Measurements from ENCODE around the gene FBN3.
"Not testable (repeated sequence)": the region's sequence is repeated elsewhere in the genome, so short reads cannot be mapped to it uniquely, and the experiment has no call there.

Gene FBN3

DNA sequence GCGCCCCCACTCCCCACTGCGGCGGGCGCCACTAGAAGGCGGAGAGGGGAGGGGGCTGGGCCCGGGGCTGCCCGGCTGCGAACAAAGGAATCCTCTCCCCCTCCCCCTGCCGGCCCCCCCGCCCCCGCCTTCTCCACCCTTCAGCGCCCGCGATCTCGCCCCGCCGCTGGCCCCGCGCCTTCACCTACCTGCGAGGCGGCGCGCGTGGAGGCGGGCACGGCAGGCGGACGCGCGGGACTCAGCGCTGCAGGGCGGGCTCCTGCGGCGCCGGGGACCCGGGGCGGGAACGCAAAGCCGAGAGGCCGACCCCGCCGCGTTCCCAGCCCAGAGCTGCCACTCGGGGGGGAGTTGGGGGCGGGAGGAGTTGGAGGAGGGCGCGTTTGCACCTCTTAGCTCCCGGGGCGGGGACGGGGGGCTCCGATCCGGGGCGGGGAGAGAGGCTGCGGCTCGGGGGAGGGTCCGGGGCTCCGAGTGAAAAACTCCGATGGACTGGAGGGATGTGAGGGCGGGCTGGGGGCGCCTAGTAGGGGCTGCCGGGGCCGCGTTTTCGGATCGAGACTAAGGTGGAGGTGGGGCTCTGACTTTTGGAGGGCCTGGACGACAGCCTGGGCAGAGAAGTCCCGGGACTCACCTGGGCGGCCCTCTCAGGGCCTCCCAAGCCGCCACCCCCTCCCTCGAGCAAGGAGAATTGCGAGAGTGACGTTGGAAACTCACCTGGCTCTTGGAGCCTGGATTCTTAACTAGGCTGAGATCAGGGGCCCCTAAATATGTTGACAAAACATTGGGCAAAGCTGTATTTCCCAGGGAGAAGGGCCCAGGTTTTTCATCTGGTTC lies at the start of gene FBN3:
Gene FBN3, minus strand, starts transcription at position 332 of the 834 bp plus-strand sequence. CDS start 2,112 bp downstream, outside the sequence.
- no peak for FAIRE-seq

DNA sequence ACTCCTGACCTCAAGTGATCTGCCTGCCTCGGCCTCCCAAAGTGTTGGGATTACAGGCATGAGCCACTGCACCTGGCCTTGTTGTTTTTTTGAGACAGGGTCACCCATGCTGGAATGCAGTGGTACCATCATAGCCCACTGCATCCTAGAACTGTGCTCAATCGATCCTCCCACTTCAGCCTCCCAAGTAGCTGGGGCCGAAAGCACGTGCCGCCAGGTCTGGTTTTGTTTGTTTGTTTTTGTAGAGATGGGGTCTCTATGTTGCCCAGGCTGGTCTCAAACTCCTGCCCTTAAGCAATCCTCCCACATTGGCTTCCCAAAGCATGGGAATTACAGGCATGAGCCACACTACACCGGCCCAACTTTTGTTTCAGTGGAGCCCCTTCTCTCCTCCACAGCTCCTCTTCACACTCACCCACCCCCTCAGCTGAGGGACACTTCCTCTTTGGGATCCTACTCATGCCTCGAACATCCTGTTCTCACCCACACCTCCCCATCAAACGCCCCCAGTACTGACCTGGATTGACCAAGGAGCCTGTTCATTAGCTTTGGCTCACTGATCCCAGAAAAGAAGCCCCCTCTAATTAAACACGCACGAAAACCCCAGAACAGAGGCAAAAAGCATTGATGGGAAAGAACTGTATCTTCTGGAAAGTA lies 47.0 kb upstream of the FBN3 start:
- FAIRE-seq = no peak

DNA sequence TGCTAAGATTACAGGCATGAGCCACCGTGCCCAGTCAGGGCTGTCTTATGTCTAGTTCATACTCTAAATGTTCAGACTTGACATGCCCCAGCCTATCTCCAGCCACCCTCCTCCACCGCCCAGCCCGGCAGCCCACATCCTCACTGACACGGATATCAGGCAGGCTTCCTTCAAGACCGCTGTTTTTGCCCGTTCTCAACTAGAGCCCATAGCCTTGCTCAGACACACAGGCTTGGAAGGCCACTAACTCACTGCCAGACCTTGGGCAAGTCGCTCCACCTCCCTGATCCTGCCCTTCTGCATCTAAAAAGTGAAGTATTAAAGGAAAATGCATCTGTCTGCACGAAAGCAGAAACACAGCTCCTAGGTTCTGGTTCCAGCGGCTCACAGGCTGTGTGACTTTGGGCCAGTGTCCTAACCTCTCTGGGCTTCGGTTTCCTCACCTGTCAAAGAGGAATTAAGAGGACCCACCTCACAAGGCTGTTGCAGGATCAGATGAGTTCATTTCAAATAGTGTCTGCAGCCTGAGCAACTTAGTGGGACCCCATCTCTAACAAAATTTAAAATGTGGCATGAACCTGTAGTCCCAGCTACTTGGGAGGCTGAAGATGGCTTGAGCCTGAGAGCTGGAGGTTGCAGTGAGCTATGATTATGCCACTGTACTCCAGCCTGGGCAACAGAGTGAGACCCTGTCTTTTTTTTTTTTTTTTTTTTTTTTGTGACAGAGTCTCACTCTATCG lies 45.3 kb upstream of the FBN3 start:
- FAIRE-seq = no peak

DNA sequence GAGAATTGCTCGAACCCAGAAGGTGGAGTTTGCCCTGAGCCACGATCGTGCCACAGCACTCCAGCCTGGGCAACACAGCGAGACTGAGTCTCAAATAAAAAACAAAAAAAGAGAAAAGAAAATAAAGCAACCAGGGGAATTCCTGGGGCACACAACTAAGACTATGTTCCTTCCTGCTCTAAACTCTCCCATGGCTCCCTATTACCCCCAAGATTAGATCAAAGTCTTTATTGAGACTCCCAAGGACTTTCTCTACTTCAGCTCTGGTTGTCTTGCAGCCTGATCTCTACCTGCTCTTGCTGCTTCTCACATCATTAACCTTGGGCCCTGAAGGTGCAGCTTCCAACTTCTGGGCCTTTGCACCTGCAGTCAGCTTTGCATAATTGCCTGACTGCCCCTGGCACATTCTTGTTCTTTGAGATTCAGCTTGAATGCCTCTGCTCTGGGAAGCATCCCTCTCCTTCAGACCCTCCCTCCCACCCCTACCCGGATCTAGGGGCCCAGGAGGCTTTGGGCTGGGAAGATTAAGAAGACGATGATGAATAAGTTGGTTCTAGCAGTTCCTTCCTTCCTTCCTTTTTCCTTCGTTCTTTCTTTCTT lies 42.9 kb upstream of the FBN3 start:
- FAIRE-seq = no peak

DNA sequence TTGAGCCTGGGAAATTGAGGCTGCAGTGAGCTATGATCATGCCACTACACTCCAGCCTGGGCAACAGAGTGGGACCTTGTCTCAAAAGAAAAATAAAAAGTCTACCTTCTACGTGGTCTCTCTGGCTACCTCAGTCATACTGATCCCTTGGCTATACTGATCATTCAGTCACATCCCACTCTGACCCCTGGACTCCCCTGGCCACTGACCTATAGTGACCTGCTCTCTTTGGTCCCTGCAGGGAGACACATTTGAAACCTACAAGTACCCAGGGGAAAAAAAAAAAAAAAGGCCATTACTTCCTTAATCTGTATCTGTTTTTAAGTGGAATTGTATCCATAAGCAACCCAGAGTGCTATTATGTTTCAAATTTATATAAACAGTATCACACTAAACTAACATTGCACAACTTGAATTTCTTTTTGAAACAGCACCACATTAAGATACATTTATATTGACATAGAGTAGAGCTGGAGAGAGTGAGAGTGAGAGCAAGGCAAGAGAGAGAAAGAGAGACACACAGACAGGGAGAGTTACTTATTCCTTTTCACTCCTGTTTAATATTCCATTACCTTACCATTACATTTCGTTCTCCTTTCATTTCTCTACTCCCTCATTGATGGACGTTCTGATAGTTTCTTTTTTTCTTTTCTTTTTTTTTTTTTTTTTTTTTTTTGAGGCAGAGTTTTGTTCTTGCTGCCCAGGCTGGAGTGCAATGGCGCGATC lies 36.1 kb upstream of the FBN3 start:
- no peak for FAIRE-seq

DNA sequence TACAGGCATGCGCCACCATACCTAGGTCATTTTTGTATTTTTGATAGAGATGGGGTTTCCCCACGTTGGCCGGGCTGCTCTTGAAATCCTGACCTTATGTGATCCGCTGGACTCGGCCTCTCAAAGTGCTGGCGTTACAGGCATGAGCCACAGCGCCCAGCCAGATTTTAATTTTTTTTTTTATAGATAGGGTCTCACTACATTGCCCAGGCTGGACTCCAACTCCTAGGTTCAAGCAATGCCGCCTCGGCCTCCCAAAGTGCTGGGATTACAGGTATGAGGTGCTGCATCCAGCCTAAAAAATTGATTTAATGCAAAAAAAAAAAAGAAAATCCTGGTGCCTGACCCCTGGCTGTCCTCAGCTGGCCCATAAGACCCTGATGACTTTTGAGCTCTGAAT lies 34.9 kb upstream of the FBN3 start:
- FAIRE-seq = no peak

DNA sequence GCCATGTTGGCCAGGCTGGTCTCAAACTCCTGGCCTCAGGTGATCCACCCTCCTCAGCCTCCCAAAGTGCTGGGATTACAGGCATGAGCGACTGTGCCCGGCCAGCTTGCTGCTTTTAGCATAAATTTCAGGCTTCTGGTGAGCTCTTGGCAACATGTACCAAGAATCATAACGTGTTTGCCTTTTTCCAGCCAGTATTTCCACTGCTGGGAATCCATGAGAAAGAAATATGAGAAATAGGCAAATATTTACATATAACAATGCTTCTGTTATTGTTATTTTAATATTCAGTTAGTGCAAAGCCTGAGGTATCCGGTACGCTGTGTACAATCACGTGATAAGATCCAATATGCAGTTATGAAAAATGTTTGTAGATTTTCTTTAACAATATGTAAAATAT lies 30.6 kb upstream of the FBN3 start:
- FAIRE-seq = no peak

DNA sequence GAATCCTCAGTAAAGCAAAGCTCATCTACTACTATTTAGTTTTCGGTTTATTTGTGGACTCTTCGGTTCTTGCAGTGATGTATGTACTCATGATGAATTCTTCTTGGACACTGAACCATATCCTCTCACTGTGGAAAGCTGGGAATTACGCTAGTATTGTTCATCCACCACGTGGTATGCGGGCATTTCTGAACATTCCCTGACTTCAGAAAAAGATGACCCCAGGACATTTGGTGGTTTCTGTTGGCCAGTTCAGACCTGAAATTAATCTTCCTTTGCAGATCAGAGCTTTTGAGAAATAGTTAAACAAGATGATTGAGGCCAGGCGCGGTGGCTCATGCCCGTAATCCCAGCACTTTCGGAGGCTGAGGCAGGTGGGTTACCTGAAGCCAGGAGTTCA lies 25.3 kb upstream of the FBN3 start:
- no peak for FAIRE-seq

DNA sequence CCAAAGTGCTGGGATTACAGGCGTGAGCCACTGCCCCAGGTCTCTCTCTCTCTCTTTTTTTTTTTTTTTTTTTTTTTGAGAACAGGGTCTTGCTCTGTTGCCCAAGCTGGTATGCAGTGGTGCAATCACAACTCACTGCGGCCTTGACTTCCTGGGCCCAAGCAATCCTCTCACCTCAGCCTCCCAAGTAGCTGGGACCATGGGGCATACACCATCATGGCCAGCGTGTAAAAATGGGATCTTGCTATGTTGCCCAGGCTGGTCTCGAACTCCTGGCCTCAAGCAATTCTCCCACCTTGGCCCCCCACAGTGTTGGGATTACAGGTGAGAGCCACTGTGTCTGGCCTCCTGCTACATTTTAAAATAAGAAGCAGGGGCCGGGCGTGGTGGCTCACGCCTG lies 19.1 kb upstream of the FBN3 start:
- no peak for FAIRE-seq

DNA sequence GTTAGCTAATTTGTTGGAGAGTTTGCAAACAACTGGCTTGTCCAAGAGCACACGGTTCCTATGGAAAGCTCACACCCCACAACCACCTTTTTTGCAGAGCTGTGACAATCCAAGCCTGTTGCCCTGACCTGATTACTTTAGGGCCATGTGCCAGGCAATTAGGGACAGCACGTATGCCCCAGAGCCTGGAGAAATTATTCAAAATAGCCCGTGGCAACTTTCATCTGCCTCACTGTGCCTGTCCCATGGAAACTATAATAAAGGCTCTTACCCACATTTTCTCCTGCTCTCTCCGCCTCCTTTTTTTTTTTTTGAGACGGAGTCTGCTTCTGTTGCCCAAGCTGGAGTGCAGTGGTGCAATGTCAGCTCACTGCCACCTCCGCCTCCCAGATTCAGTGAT lies 18.6 kb upstream of the FBN3 start:
- FAIRE-seq = no peak

DNA sequence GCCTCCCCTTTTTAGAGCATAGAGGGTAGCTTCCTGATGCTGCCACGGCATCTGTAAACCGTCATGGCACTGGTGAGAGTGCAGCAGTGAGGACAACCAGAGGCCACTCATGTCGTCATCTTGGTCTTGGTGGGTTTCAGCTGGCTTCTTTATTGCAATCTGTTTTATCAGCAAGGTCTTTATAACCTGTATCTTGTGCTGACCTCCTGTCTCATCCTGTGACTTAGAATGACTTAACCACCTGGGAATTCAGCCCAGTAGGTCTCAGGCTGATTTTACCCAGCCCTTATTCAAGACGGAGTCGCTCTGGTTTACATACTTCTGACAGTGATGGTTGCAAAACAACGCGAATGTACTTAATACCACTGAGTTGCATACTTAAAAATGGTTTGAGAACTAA lies 14.4 kb upstream of the FBN3 start:
- FAIRE-seq = no peak

DNA sequence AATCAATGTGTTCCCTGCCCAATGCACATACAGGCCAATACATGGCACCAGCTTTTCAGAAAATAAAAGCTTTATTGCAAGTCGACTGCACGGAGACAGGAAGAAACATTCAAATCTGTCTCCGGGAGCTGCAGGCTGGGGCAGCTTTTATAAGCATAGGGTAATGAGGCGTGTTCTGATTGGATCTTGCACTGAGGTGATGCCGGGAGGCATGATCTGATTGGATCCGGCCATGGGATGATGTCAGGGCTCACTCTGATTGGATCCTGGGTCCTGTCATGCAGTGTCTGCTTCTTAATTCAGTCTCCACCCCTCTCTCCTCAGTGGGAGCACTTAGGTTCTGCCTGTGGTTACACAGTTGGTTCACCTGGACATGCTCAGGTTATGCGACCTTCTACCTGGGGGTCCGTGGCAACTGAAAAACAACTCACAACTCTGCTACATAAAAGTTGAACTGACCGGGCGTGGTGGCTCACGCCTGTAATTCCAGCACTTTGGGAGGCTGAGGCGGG lies 11.8 kb upstream of the FBN3 start:
- peak; percentile 37 for FAIRE-seq

DNA sequence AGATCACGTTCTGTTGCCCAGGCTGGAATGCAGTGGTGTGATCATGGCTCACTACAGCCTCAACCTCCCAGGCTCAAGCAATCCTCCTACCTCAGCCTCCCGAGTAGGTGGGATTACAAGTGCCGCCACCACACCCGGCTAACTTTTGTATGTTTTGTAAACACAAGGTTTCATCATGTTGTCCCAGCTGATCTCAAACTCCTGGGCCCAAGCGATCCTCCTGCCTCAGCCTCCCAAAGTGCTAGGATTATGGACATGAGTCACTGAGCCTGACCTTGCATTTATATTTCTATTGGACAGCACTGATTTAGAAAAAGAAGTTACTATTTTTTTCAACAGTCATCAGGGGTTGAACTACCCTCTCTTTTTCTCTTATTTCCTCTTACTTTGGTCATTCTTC lies 9.9 kb upstream of the FBN3 start:
- not testable (repeated sequence) for FAIRE-seq

DNA sequence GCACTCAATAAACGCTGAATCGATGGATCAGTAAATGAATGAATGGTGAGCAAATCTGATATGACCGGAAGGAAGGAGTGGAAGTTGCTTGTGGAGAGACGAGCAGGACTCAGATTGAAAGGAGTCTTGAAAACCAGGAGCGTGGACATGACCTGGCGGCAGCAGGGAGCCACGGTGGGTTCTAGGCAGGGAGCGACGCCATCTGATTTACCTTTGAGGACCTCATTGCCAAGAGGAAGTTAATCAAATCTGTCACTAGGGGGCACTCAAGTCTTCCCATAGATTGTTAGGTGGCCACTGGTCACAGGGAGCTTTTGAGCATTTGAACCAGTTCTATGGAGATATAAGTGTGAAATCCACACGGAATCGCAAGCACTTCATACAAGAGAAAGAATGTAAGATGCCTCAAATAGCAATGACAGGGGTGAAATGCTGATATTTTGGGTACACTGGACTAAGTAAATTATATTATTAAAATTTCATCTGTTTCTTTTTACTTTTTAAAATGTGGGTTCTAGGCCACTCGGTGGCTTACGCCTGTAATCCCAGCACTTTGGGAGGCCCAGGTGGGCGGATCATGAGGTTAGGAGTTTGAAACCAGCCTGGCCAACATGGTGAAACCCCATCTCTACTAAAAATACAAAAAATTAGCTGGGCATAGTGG lies 9.2 kb upstream of the FBN3 start:
- peak; percentile 93 for FAIRE-seq

DNA sequence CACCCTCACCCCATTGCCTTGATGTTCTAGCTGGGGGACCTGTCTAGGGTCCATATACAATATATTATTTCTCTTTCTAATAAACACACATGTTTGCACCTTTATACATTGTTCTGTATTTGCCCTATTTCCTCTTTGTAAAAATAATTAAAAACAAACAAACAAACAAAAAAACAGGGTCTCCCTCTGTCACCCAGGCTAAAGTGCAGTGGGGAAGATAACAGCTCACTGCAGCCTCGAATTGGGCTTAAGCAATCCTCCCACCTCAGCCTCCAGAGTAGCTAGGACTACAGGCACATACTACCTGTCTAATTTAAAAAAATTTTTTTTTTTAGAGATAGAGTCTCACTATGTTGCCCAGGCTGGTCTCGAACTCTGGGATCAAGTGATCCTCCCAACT lies 5.9 kb upstream of the FBN3 start:
- no peak for FAIRE-seq

DNA sequence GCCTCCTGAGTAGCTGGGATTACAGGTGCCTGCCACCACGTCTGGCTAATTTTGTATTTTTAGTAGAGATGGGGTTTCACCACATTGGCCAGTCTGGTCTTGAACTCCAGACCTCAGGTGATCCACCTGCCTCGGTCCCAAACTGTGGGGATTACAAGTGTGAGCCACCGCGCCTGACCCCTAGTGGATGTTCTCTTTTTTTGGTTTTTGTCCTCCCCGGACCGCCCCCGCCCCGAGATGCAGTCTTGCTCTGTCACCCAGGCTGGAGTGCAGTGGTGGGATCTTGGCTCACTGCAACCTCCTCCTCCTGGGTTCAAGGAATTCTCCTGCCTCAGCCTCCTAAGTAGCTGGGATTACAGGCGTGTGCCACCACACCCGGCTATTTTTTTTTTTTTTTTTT lies 4.6 kb upstream of the FBN3 start:
- FAIRE-seq = not testable (repeated sequence)

DNA sequence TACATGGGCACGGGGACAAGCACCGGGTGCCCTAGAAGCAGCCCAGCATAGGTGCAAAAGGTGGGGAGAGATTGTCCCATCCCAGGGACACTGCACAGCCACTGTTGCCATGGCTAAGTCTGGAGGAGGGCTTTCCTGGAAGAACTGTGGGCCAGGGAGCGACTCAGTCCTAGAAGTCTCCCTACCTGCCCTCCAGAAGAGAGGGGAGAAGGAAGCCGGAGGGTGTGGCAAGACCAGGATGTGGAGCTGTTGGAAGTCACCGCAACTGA lies 2.3 kb upstream of the FBN3 start:
- no peak for FAIRE-seq

DNA sequence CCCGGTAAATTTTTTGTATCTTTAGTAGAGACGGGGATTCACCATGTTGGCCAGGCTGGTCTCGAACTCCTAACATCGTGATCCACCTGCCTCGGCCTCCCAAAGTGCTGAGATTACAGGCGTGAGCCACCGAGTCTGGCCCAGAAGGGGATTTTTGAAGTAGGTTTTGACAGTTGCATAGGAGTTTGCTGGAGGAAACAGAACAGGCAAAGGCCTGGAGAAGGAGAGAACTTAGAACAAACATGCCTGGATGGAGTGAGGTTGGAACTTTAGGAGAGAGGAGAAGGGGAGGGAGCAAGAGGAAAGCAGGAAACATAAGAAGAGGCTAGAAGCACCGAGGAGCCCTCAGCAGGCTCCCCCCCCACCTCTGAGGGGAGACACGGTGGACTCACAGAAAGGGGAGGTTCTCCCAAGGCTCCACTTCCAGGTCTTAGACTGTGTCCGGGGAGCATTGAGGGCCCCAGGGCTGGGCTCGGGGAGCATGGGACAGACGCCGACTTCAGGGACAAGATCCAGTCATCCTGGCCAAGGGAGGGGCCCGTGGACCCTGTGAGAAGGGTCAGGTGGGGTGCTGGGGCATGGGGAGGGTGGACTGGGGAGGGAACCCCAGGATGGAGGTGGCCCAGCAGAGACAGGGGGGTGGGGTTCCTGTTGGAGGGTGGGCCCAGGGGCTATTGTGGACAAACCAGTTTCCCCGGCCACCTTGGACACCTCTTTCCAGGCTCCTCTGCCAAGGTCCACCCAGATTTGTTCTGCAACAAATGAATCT lies 1.8 kb upstream of the FBN3 start:
- FAIRE-seq = no peak

DNA sequence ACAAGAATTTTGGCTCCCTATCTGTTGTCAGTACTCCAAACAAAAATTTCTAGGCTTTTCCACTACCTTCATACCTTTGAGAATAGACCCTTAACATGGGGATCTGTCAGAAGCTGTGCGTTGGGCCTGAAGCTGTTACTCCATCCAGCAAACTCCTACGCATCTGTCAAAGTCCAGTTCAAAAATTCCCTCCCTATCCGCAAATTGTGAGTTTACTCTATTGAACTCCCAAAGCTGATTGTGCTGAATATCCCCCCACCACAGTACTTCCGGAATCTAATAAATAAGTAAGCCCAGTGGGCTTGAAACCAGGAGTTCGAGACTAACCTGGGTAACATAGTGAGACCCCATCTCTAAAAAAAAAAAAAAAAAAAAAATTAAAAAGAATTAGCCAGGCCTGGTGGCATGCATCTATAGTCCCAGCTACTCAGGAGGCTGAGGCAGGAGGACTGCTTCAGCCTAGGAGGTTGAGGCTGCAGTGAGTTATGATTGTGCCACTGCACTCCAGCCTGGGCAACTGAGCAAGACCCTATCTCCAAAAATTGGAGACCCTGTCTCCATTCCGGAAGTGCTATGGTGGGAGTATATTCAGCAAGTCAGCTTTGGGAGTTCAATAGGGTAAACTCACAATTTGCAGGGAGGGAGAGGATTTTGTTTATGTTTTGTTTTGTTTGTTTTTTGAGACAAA lies 930 bp upstream of the FBN3 start:
- FAIRE-seq = no peak

DNA sequence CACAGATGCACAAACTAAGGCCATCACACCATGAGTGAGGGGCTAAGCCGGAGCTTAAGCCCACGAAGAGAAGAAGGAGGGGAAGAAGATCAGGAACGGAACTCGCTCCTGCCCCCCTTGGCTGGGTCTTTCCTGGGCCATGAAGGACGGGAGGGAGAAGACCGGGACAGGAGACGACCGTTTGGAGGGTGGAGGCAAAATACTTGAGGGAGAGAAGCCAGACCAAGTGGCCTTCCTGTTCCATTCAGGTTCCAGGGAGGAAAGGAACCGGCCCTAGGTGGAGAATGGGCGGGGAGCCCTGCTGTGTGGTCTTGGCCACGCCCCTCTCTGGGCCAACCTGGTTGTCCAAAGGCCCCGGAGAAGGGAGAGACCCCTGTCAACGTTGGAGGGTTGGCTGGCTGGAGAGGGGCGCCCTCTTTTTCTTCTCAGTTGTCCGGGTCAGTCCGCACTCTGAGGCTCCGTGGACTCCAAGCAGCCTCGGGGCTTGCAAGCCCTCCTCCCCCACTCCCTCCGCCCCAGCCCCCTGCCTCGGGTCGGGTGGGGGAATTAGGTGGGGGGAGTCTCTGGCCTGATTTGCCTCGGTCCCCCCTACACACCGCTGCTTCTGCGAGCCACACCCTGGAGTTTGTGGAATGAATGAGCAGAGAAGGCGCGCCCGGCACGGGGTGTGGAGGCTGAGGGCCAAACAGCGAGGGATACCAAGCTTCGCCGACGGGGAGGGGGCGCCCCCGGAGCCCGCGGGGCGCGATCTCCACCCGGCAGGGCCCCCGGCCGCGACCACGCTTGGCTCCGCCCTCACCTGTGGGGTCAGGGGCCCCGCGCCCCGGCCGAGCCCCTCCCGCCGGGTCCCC lies 757 bp downstream of the FBN3 start:
- no peak for FAIRE-seq
